ENCODE results near the gene CEP89. TPM values are rescaled to one million over a fixed set of nuclear protein-coding genes. Genes with fewer than 3 reads are reported as not detected.

Gene CEP89
- total and polyA plus RNA-seq, 2 of the 4 experiments (the other 2 are of a cell fraction): 7.2 to 17.4 TPM

- Histone ChIP-seq H3K9ac (ENCODE audit: low read depth, low read length) (no peak overlapping the region), H3K4me1 (ENCODE audit: control insufficient read depth, insufficient read depth, low read length) (no peaks in the 10 kb centered on the region), H2AK9ac (replicated peaks; ENCODE audit: low read depth, low read length, poor library complexity) (no peak overlapping the region), H3K9me1 (ENCODE audit: insufficient read depth, low read length) (no peaks in the 10 kb centered on the region), H2AFZ (replicated peaks; ENCODE audit: low read length, poor library complexity) (no peak overlapping the region), H2AK5ac (ENCODE audit: low read depth, low read length) (no peak overlapping the region), H3K27me3 (ENCODE audit: control insufficient read depth, insufficient read depth, low read length) (no peaks in the 10 kb centered on the region), H3K79me1 (ENCODE audit: low read depth in 1 of 2, low read length in 2 of 2) (no peaks in the 10 kb centered on the region), H3K56ac (ENCODE audit: extremely low read depth, insufficient read depth, low read length) (no peak overlapping the region), H2BK20ac (ENCODE audit: low read depth, low read length) (no peak overlapping the region), H4K8ac (ENCODE audit: low read depth in 2 of 2, low read length in 2 of 2) (no peak overlapping the region), H2BK15ac (ENCODE audit: low read depth, low read length) (no peak overlapping the region), H4K91ac (ENCODE audit: insufficient read depth, low read depth, low read length) (no peak overlapping the region), H3K9me3 (ENCODE audit: control insufficient read depth, insufficient read depth, low read length) (no peaks in the 10 kb centered on the region), H2BK5ac (ENCODE audit: low read depth, low read length, poor library complexity, severe bottlenecking) (no peak overlapping the region), H3K4me3 (ENCODE audit: insufficient read depth, low read depth, low read length) (no peak overlapping the region), H3K4ac (ENCODE audit: low read depth, low read length) (no peak overlapping the region), H2BK120ac (ENCODE audit: low read depth, low read length) (no peak overlapping the region), H4K20me1 (ENCODE audit: insufficient read depth, low read length) (no peaks in the 10 kb centered on the region), H3K36me3 (ENCODE audit: control insufficient read depth, insufficient read depth, low read length) (no peaks in the 10 kb centered on the region; the same call in 1 of the 2 replicates), H3K27ac (ENCODE audit: insufficient read depth, low read length) (no peak overlapping the region), H3K18ac (ENCODE audit: low read depth, low read length) (no peak overlapping the region), H3K23ac (ENCODE audit: low read depth, low read length) (no peak overlapping the region), H4K5ac (ENCODE audit: low read depth, low read length) (no peak overlapping the region), H3K4me2 (ENCODE audit: low read depth, low read length) (no peak overlapping the region), H3K14ac (replicated peaks; ENCODE audit: low read depth, low read length) (no peak overlapping the region)
- TF ChIP-seq USF2 (IDR thresholded peaks at IDR 0.05; ENCODE audit: low read depth, low read length): no peak
- TF ChIP-seq CTCF (conservative IDR thresholded peaks at IDR 0.05; ENCODE audit: low read depth, low read length): no peak
- no peak for TF ChIP-seq RFX5 (IDR thresholded peaks at IDR 0.05; ENCODE audit: low read depth, low read length)
- TF ChIP-seq CEBPB (IDR thresholded peaks at IDR 0.05; ENCODE audit: low read depth, low read length): no peak
- TF ChIP-seq RCOR1 (IDR thresholded peaks at IDR 0.05; ENCODE audit: insufficient replicate concordance, low read length): no peak
- TF ChIP-seq FOS (IDR thresholded peaks at IDR 0.05; ENCODE audit: low read depth, low read length): no peak
- ATAC-seq (ENCODE audit: low read depth) (no peak), DNase-seq (no peak)
- BruUV-seq (replicated peaks): no TSS peak
- intact Hi-C loops (cut with micrococcal nuclease): no loop called here
- in situ Hi-C loops (cut with MboI; ENCODE audit: low sequenced_read_pairs): no loop called here
- ChIA-PET POLR2A (ENCODE audit: unreplicated experiment) (no interaction called here), CTCF (no interaction called here)
- WGBS, 2 experiments (ENCODE audit: extremely low coverage in 2 of 2, insufficient read length in 1 of 2): 100% methylated on average over 2 of the region's 9 CpGs; no CpG with 5 or more reads in 1 of the 2 experiments
- dilution Hi-C loops (cut with HindIII; ENCODE audit: low sequenced_read_pairs, unreplicated experiment): no loop called here
Observed at GRCh38 chr19:32874605-32875004, 97.2 kb downstream of the CEP89 start.

Data from IMR-90 (cell line).